OCI-LY1 (cell line): ENCODE data around the gene FKBP15.

Experiments
- H2AFZ ChIP-seq: fragments of 200-600 bp; sonication (generic), shearing (Covaris generic); 2 replicates; pipeline ENCODE4 v1.6.0; 2014; ENCODE audit warnings: antibody characterized with exemption, mild to moderate bottlenecking, low read length
- H3F3A ChIP-seq: fragments of 200-600 bp; sonication (generic), shearing (Covaris generic); 2 replicates; pipeline ENCODE4 v1.6.0; 2014; ENCODE audit warnings: mild to moderate bottlenecking, antibody characterized with exemption, low read length, moderate library complexity; ENCODE audit not compliant: insufficient read depth
- H3K27ac ChIP-seq: fragments of 200-600 bp; sonication (generic); 2 replicates; pipeline ENCODE4 v1.5.1; 2014; ENCODE audit warnings: low read length, mixed run types, mild to moderate bottlenecking, low read depth; ENCODE audit not compliant: poor library complexity, severe bottlenecking
- H3K27me3 ChIP-seq: fragments of 200-600 bp; sonication (generic); 2 replicates; pipeline ENCODE4 v1.6.0; 2014; ENCODE audit warnings: antibody characterized with exemption, mild to moderate bottlenecking, low read length, moderate library complexity; ENCODE audit not compliant: insufficient read depth
- H3K36me3 ChIP-seq: fragments of 200-600 bp; sonication (generic); 2 replicates; pipeline ENCODE4 v1.6.1; 2014; ENCODE audit warnings: mild to moderate bottlenecking, antibody characterized with exemption, low read length, moderate library complexity, mixed read lengths; ENCODE audit not compliant: insufficient read depth
- H3K4me1 ChIP-seq: fragments of 200-600 bp; sonication (generic); 2 replicates; pipeline ENCODE4 v1.5.1; 2014; ENCODE audit warnings: mild to moderate bottlenecking, low read length, moderate library complexity; ENCODE audit not compliant: insufficient read depth, severe bottlenecking
- H3K4me2 ChIP-seq: fragments of 200-600 bp; sonication (generic), shearing (Covaris generic); 2 replicates; pipeline ENCODE4 v1.6.1; 2014; ENCODE audit warnings: low read length
- H3K4me3 ChIP-seq: fragments of 200-600 bp; sonication (generic); 2 replicates; pipeline ENCODE4 v1.5.1; 2014; ENCODE audit warnings: low read length, low read depth, mild to moderate bottlenecking, mixed read lengths; ENCODE audit not compliant: poor library complexity, severe bottlenecking
- H3K79me2 ChIP-seq: fragments of 200-600 bp; shearing (Covaris generic); 2 replicates; pipeline ENCODE4 v1.6.1; 2016; ENCODE audit warnings: mixed run types, low read length, mixed read lengths; ENCODE audit not compliant: insufficient read depth
- H3K9ac ChIP-seq: fragments of 200-600 bp; sonication (generic), shearing (Covaris generic); 2 replicates; pipeline ENCODE4 v1.6.1; 2014; ENCODE audit warnings: mild to moderate bottlenecking, low read length, mixed read lengths
- H3K9me2 ChIP-seq: fragments of 200-600 bp; sonication (generic), shearing (Covaris generic); 2 replicates; pipeline ENCODE4 v1.6.1; 2014; ENCODE audit warnings: low read depth, mild to moderate bottlenecking, low read length, mixed read lengths
- H3K9me3 ChIP-seq: fragments of 200-600 bp; shearing (Covaris generic); 2 replicates; pipeline ENCODE4 v1.6.1; 2014; ENCODE audit warnings: low read length, mixed read lengths
- H4K20me1 ChIP-seq: fragments of 200-600 bp; sonication (generic), shearing (Covaris generic); 2 replicates; pipeline ENCODE4 v1.6.0; 2016; ENCODE audit warnings: mild to moderate bottlenecking, low read length; ENCODE audit not compliant: insufficient read depth
- CTCF ChIP-seq: fragments of 200-600 bp; sonication (generic), shearing (Covaris generic); IDR thresholded peaks from 2 replicates; pipeline ENCODE4 v1.5.1; 2017; ENCODE audit warnings: mild to moderate bottlenecking, antibody characterized with exemption, low read length, moderate library complexity, mixed read lengths
- EZH2 ChIP-seq: fragments of 200-600 bp; sonication (generic), shearing (Covaris generic); IDR thresholded peaks from 2 replicates; pipeline ENCODE4 v1.8.0; 2017; ENCODE audit warnings: borderline replicate concordance, mixed run types, mild to moderate bottlenecking, antibody characterized with exemption, low read length, moderate library complexity, mixed read lengths

FKBP15 gene

GRCh38 chr9:113215132-113215531, 5.9 kb downstream of the FKBP15 start:
- H3K9me3 ChIP-seq = no peaks in the 10 kb centered on the region
- H3K9ac ChIP-seq = no peak overlapping the region
- H3K4me3 ChIP-seq = no peak overlapping the region
- no peak overlapping the region for H3K27ac ChIP-seq
- no peaks in the 10 kb centered on the region for H3K27me3 ChIP-seq
- no peaks in the 10 kb centered on the region for H4K20me1 ChIP-seq
- H3K4me1 ChIP-seq = peaks cover 18% of the 10 kb centered on the region
- no peaks in the 10 kb centered on the region for H3K9me2 ChIP-seq
- peaks cover 43% of the 10 kb centered on the region for H3K36me3 ChIP-seq
- H3K79me2 ChIP-seq = peaks cover 58% of the 10 kb centered on the region
- no peak for TF ChIP-seq EZH2
- TF ChIP-seq CTCF = no peak
- H2AFZ ChIP-seq = no peak overlapping the region
- H3F3A ChIP-seq = peaks cover 8% of the 10 kb centered on the region
- H3K4me2 ChIP-seq = no peak overlapping the region

DNA sequence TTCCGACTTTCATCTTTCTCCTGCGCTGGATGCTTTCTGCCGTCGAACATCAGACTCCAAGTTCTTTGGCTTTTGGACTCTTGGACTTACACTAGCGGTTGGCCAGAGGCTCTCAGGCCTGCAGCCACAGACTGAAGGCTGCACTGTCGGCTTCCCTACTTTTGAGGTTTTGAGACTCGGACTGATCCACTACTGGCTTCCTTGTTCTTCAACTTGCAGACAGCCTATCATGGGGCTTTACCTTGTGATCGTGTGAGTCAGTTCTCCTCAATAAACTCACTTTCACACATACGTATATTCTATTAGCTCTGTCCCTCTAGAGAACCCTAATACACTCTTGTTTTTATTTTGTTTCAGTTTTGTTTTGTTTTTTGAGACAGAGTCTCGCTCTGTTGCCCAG, 10.3 kb downstream of the FKBP15 start:
- H3K9me3 ChIP-seq = no peaks in the 10 kb centered on the region
- H3K79me2 ChIP-seq = peaks cover 23% of the 10 kb centered on the region
- H3K36me3 ChIP-seq = peaks cover 68% of the 10 kb centered on the region
- H3K4me3 ChIP-seq = no peak overlapping the region
- no peaks in the 10 kb centered on the region for H3K27me3 ChIP-seq
- H3K4me1 ChIP-seq = no peaks in the 10 kb centered on the region
- no peak overlapping the region for H2AFZ ChIP-seq
- H3K4me2 ChIP-seq = no peak overlapping the region
- no peaks in the 10 kb centered on the region for H3K9me2 ChIP-seq
- no peak overlapping the region for H3K27ac ChIP-seq
- H4K20me1 ChIP-seq = no peaks in the 10 kb centered on the region
- TF ChIP-seq EZH2 (no peak), CTCF (no peak)
- no peaks in the 10 kb centered on the region for H3F3A ChIP-seq
- H3K9ac ChIP-seq = no peak overlapping the region

DNA sequence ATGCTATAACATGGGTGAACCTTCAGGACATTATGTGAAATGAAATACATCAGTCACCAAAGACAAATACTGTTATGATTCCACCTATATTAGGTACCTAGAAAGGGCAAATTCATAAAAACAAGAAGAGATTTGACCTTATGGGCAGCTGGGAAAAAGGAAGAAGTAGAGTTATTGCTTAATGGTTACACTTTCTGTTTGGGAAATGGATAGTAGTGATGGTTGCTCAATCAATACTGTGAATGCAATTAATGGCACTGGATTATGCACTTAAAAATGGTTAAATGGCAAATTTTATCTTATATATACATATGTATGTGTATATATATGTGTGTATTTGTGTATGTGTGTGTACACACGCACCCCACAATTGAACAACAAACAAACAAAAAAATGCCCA, 15.2 kb downstream of the FKBP15 start:
- Histone ChIP-seq H3K4me3 (no peak overlapping the region), H3K9me3 (no peaks in the 10 kb centered on the region), H3K9ac (no peak overlapping the region), H3K36me3 (peaks cover 88% of the 10 kb centered on the region), H3K27ac (no peak overlapping the region), H3K4me1 (no peaks in the 10 kb centered on the region), H4K20me1 (no peaks in the 10 kb centered on the region), H3K9me2 (no peaks in the 10 kb centered on the region), H2AFZ (no peak overlapping the region), H3K79me2 (peaks cover 4% of the 10 kb centered on the region; the same call in 1 of the 2 replicates), H3K27me3 (no peaks in the 10 kb centered on the region), H3F3A (no peaks in the 10 kb centered on the region), H3K4me2 (no peak overlapping the region)
- TF ChIP-seq CTCF (no peak), EZH2 (no peak)
